Osteocyte (in vitro differentiated cells): ENCODE measurements around the gene RAP1GAP. TPM values are rescaled to one million over a fixed set of nuclear protein-coding genes. Genes with fewer than 3 reads are reported as not detected.

ENCODE experiments used
- DNase-seq: peaks from one replicate; pipeline ENCODE4 v3.0.0; 2021; ENCODE audit warnings: mixed read lengths; ENCODE audit not compliant: unreplicated experiment; ENCODE audit errors: extremely low spot score
- H3K27ac Mint-ChIP-seq: one replicate; pipeline ENCODE4 v1.8.0; 2021; ENCODE audit warnings: mild to moderate bottlenecking, mixed read lengths; ENCODE audit not compliant: unreplicated experiment
- H3K27me3 Mint-ChIP-seq: one replicate; pipeline ENCODE4 v1.8.0; 2021; ENCODE audit warnings: mixed read lengths; ENCODE audit not compliant: unreplicated experiment
- H3K36me3 Mint-ChIP-seq: one replicate; pipeline ENCODE4 v1.8.0; 2021; ENCODE audit warnings: mixed read lengths; ENCODE audit not compliant: unreplicated experiment
- H3K4me1 Mint-ChIP-seq: one replicate; pipeline ENCODE4 v1.8.0; 2021; ENCODE audit warnings: mixed read lengths; ENCODE audit not compliant: unreplicated experiment
- H3K4me3 Mint-ChIP-seq: one replicate; pipeline ENCODE4 v1.8.0; 2021; ENCODE audit warnings: mild to moderate bottlenecking, moderate library complexity, mixed read lengths; ENCODE audit not compliant: unreplicated experiment
- H3K9me3 Mint-ChIP-seq: one replicate; pipeline ENCODE4 v1.8.0; 2021; ENCODE audit warnings: mixed read lengths; ENCODE audit not compliant: unreplicated experiment
- total RNA-seq: library from RNA; stranded (reverse); gene quantifications from 2 replicates; pipeline ENCODE4 v1.2.1, GENCODE V29; 2021
- TF ChIP-seq, protein P1 (sequence below): fragments of 200-600 bp; sonication (generic); IDR thresholded peaks from 2 replicates; pipeline ENCODE4 v1.5.0; 2021; ENCODE audit warnings: antibody characterized with exemption, mild to moderate bottlenecking, moderate library complexity

RAP1GAP gene
- total RNA-seq, 1 donor from 2014 or later = 3.5 TPM

DNA sequence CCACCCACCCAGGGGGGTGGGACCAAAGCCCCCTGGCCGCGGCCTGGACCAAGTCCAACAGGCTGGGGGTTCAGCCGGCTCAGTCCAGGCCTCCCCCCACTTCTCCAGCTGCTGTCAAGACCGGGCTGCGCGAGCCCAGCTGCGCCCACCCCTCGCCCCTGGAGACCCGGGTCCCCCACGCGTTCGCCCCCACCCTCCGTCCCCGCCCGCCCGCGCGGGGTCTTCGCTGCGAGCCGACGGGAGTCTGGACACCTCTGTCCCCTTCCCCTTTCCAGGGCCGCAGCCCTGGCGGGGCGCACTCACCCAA is 253 bp downstream of the RAP1GAP start:
- H3K27me3 Mint-ChIP-seq = peaks cover 13% of the 10 kb centered on the region
- H3K4me3 Mint-ChIP-seq = peak overlapping the region; percentile 42
- no peak for DNase-seq
- no peak overlapping the region for H3K27ac Mint-ChIP-seq
- TF ChIP-seq, protein P1, sequence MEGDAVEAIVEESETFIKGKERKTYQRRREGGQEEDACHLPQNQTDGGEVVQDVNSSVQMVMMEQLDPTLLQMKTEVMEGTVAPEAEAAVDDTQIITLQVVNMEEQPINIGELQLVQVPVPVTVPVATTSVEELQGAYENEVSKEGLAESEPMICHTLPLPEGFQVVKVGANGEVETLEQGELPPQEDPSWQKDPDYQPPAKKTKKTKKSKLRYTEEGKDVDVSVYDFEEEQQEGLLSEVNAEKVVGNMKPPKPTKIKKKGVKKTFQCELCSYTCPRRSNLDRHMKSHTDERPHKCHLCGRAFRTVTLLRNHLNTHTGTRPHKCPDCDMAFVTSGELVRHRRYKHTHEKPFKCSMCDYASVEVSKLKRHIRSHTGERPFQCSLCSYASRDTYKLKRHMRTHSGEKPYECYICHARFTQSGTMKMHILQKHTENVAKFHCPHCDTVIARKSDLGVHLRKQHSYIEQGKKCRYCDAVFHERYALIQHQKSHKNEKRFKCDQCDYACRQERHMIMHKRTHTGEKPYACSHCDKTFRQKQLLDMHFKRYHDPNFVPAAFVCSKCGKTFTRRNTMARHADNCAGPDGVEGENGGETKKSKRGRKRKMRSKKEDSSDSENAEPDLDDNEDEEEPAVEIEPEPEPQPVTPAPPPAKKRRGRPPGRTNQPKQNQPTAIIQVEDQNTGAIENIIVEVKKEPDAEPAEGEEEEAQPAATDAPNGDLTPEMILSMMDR = no peak
- peaks cover 36% of the 10 kb centered on the region for H3K4me1 Mint-ChIP-seq
- no peaks in the 10 kb centered on the region for H3K9me3 Mint-ChIP-seq
- H3K36me3 Mint-ChIP-seq = no peaks in the 10 kb centered on the region

DNA sequence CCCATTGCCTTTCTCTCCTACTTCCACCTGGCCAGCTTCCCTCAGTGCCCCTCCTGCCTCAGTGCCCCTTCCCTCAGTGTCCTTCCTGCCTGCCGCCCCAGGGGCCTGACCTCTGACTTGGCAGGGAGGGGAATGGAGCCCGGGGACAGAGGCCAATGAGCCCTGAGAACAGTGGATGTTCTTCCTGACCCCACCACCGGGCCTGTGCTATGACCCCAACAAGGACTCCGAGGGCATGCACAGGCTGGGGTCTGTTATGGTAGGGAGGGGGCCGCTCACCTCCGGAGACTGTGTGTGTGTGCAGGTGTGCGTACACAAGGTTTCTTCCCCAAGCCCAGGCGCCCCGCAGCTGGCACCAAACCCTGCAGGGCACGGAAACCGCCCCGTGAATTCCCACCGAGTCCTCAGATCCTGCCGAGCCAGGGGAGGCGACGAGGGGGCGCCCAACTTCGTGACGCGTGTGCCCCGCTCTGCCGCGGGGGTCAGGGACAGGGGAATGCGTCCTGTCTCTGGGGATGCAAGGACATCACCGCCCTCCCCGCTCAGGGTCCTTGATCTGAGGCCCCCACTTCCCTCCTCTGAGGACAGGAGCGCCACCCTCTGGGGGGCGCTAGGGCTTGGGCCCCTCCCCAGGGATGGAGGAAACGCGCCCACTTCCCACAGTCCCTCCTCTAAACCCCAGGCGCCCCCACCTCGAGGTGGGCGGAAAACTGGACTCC is 766 bp downstream of the RAP1GAP start:
- H3K9me3 Mint-ChIP-seq = no peaks in the 10 kb centered on the region
- peak overlapping the region; percentile 42 for H3K4me3 Mint-ChIP-seq
- no peak for DNase-seq
- peaks cover 31% of the 10 kb centered on the region for H3K4me1 Mint-ChIP-seq
- peaks cover 13% of the 10 kb centered on the region for H3K27me3 Mint-ChIP-seq
- no peaks in the 10 kb centered on the region for H3K36me3 Mint-ChIP-seq
- no peak overlapping the region for H3K27ac Mint-ChIP-seq
- TF ChIP-seq, protein P1 = peak; percentile 17

DNA sequence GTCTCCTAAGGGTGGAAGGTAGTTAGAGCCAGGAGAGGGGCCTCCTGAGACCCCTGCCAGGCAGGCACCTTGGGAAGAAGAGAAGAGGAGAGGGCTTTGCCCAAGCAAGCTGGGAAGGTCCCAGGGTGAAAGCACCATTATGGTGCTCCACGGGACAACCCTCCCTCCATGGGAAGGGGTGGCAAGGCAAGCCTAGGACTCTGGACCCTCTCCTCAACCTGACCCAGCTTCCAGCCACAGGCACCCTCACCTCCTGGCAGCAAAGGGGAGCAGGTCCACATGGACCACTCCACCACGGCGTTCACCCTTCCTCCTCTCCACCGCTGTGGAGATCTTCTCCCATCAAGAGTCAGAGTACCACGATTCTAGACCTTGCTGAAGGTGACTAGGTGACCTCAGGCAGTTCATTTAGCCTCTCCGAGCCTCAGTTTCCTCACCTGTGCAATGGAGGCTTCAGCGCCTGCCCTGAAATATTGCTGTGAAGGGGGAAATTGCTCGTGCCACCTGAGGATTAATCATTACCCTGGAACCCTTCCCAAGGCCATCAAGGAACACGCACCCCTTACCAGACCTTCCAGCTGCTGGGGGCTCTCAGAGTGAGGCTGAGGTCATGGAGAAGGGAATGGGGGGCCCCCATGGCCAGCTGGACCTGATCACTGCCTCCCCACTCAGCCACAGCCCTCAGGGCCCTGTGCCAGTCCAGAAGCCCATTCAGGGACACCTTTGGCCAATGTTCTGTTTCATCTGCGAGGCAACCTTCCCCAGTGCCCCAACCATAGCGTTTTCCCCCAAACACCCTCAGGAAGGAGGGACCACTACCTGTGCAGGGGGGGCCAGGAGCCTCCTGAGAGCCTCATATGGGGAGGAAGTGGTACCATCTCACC is 1.6 kb downstream of the RAP1GAP start:
- no peak for DNase-seq
- H3K27ac Mint-ChIP-seq = no peak overlapping the region
- H3K9me3 Mint-ChIP-seq = no peaks in the 10 kb centered on the region
- H3K4me1 Mint-ChIP-seq = peaks cover 23% of the 10 kb centered on the region
- H3K36me3 Mint-ChIP-seq = no peaks in the 10 kb centered on the region
- peaks cover 13% of the 10 kb centered on the region for H3K27me3 Mint-ChIP-seq
- TF ChIP-seq, protein P1 = no peak
- peak overlapping the region; percentile 22 for H3K4me3 Mint-ChIP-seq

DNA sequence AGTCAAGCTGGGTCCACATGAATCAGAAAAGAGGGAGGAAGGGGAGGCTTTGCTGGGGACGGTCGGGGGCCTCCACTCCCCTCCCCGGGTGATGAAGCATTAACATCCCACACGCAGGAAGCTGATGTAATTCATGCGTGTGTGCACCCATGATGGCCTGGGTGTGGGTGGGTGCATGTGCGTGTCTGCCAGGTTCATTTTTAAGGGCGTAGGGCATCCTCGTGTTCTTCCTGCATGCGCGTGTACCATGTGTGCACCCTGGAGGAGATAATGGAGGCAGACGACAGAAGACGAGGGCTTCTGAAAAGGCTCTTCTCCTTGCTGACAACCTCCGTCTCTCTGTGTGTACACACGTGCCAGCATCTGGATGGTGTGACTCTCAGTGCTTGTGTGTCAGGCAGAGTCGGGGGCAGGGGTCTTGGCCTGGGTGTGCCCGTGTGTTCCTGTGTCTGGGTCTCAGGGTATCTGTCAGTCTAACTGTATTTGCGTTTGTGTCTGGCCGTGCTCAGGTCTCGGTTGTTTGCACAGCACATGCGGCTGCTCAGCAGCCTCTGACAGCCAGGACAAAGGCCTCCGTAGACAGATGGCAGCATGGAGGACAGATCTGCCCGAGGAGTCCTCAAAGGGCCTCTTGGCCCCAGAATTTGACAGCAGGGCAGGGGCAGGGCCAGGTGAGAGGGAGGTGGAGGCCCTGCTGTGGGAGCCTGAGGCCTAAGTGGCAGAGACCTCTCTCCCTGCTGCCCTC is 2.4 kb downstream of the RAP1GAP start:
- no peak overlapping the region for H3K4me3 Mint-ChIP-seq
- H3K36me3 Mint-ChIP-seq = no peaks in the 10 kb centered on the region
- no peak for DNase-seq
- no peaks in the 10 kb centered on the region for H3K9me3 Mint-ChIP-seq
- no peak overlapping the region for H3K27ac Mint-ChIP-seq
- peaks cover 14% of the 10 kb centered on the region for H3K27me3 Mint-ChIP-seq
- TF ChIP-seq, protein P1 = no peak
- peaks cover 15% of the 10 kb centered on the region for H3K4me1 Mint-ChIP-seq
